Right atrium auricular region (tissue), 2 donors: Measurements from ENCODE around the gene C1QTNF5. TPM values are rescaled to one million over a fixed set of nuclear protein-coding genes. Genes with fewer than 3 reads are reported as not detected.

ENCODE experiments used
- DNase-seq: peaks from one replicate; pipeline ENCODE4 v3.0.0-alpha.2; 2019; ENCODE audit warnings: low spot score
- H3K27ac ChIP-seq, 2 donors: fragments of 200-600 bp; sonication (generic); 1 replicate in 1 of 2; 2 replicates in 1 of 2; pipeline ENCODE4 v1.5.1; 2016 to 2019
- H3K27me3 ChIP-seq, 2 donors: fragments of 200-600 bp; sonication (generic); one replicate each; pipeline versions ENCODE4 v1.5.1 to v1.6.0; 2017 to 2019
- H3K36me3 ChIP-seq: fragments of 200-600 bp; sonication (generic); one replicate; pipeline ENCODE4 v1.5.1; 2016
- H3K4me1 ChIP-seq, 2 donors: fragments of 200-600 bp; sonication (generic); one replicate each; pipeline versions ENCODE4 v1.5.1 to v1.6.0; 2017 to 2019
- H3K4me3 ChIP-seq, 2 donors: fragments of 200-600 bp; sonication (generic); 1 replicate in 1 of 2; 2 replicates in 1 of 2; pipeline ENCODE4 v1.5.1; 2017 to 2019; ENCODE audit warnings: mild to moderate bottlenecking in 1 of 2, moderate library complexity in 1 of 2
- H3K9me3 ChIP-seq, 2 donors: fragments of 200-600 bp; sonication (generic); one replicate each; pipeline ENCODE4 v1.5.1; 2019
- total RNA-seq, 2 donors: library from RNA; depleted of rRNA; stranded (reverse); fragments of >200 nt; gene quantifications; one replicate each; pipeline ENCODE4 v1.1.0, GENCODE V29; 2016
- TF ChIP-seq, protein P1 (sequence below), 2 donors: fragments of 200-600 bp; sonication (generic); IDR thresholded peaks; one replicate each; pipeline ENCODE4 v1.5.1; 2019; ENCODE audit warnings: antibody characterized with exemption in 2 of 2

The C1QTNF5 gene
- total RNA-seq, 2 donors from 2014 or later, result 41.4 to 47.4 TPM

DNA sequence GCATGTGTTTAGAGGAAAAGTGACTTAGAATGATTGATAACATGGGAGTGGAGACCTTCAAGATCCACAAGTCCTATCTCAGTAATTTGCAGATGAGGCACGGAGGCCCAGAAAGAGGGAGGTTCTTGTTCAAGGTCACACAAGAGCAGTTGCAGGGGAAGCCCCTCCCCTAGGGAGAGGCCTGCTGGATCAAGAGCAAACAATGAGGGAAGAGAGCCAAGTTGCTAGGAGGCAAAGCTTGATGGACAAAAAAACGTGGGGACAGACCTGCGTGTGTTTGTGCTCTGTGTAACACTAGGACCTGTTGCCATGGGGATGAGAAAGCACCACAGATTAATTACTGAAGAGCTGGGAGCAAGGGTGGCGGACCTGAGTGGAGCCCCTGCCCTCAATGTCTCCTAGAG lies 12.2 kb upstream of the C1QTNF5 start:
- Histone ChIP-seq H3K36me3 (peaks cover 10% of the 10 kb centered on the region), H3K4me3 (no peak overlapping the region), H3K9me3 (no peaks in the 10 kb centered on the region), H3K27me3 (no peaks in the 10 kb centered on the region), H3K27ac (peak overlapping the region; percentile 60 to 67), H3K4me1 (peaks cover 0 to 41% of the 10 kb centered on the region in 2 donors)
- no peak for DNase-seq
- TF ChIP-seq, protein P1, sequence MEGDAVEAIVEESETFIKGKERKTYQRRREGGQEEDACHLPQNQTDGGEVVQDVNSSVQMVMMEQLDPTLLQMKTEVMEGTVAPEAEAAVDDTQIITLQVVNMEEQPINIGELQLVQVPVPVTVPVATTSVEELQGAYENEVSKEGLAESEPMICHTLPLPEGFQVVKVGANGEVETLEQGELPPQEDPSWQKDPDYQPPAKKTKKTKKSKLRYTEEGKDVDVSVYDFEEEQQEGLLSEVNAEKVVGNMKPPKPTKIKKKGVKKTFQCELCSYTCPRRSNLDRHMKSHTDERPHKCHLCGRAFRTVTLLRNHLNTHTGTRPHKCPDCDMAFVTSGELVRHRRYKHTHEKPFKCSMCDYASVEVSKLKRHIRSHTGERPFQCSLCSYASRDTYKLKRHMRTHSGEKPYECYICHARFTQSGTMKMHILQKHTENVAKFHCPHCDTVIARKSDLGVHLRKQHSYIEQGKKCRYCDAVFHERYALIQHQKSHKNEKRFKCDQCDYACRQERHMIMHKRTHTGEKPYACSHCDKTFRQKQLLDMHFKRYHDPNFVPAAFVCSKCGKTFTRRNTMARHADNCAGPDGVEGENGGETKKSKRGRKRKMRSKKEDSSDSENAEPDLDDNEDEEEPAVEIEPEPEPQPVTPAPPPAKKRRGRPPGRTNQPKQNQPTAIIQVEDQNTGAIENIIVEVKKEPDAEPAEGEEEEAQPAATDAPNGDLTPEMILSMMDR (IDR thresholded peaks at IDR 0.05), result no peak

DNA sequence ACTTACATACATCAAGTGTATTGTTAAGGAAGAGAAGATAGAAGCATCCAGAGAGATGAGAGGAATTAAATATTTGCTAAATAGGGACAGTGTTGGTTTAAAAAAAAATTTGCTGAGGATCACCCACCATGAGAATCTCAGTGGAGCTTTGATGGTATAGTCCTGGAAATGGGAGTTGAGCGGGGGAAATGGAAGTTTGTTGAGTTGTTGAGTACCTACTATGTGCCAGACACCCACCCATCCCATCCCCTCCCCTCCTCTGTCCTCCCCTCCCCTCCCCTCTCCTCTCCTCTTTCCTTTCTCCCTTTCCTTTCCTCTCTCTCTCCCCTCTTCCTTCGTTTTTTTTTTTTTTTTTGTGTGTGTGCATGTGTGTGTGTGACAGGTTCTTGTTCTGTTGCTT lies 10.5 kb upstream of the C1QTNF5 start:
- no peaks in the 10 kb centered on the region for H3K9me3 ChIP-seq
- no peaks in the 10 kb centered on the region for H3K27me3 ChIP-seq
- no peak overlapping the region for H3K4me3 ChIP-seq
- no peaks in the 10 kb centered on the region for H3K36me3 ChIP-seq
- peaks cover 0 to 25% of the 10 kb centered on the region in 2 donors for H3K4me1 ChIP-seq
- TF ChIP-seq, protein P1 (IDR thresholded peaks at IDR 0.05), result no peak
- no peak for DNase-seq
- H3K27ac ChIP-seq, result no peak overlapping the region

DNA sequence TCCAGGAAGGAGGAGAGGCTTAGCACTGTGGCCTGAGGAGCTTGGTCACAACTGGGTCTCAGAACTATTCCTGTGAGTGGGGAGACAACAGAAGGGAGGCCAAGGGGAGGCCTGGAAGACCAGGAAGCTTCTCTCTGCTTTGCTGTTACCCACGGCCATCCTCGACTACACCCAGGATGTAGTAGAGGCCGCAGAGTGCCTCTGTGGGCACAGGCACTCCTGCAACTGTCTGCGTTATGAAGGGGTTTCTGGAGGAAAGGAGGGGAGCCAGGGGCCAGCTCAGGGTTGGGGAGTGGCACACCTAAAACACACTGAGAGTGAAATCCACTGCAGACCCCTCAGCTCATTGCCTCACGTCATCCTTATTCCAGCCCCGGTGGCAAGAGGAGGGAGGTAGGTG lies 9.6 kb upstream of the C1QTNF5 start:
- no peak overlapping the region for H3K4me3 ChIP-seq
- TF ChIP-seq, protein P1 (IDR thresholded peaks at IDR 0.05), result no peak
- no peak for DNase-seq
- no peaks in the 10 kb centered on the region for H3K36me3 ChIP-seq
- H3K27ac ChIP-seq, result no peak overlapping the region
- H3K4me1 ChIP-seq, result peaks cover 0 to 15% of the 10 kb centered on the region in 2 donors
- H3K27me3 ChIP-seq, result no peaks in the 10 kb centered on the region
- H3K9me3 ChIP-seq, result no peaks in the 10 kb centered on the region

DNA sequence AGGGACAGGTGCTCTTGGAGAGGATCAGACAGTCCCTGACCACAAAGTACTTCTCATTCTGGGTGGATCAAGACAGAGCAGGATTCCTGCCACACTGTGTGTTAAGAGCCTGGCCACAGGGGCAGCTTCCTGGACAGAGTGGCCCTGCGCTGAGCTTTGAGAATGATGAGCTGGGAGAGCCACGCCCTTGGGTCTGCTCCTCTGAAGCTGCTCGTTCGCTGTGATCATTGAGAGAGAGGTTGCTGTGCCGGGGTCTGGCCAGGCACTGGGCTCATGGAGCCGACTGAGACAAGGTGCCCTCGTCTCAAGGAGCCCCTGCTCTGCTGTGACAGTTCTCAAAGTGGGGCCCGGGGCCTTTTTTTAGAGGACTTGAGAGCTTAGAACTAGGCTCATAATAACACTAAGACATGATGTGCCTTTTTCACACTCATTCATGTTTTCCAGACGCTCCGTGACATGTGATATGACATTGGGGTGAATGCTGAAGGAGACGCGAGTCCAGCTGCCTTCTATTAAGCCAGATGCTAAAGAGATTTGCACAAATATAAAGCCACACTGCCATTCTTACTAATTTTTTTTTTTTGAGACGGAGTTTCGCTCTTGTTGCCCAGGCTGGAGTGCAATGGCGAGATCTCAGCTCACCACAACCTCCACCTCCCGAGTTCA lies 7.4 kb upstream of the C1QTNF5 start:
- H3K27me3 ChIP-seq, result no peaks in the 10 kb centered on the region
- peaks cover 0 to 7% of the 10 kb centered on the region in 2 donors for H3K4me1 ChIP-seq
- no peak overlapping the region for H3K4me3 ChIP-seq
- H3K9me3 ChIP-seq, result no peaks in the 10 kb centered on the region
- no peak overlapping the region for H3K27ac ChIP-seq
- no peaks in the 10 kb centered on the region for H3K36me3 ChIP-seq
- TF ChIP-seq, protein P1 (IDR thresholded peaks at IDR 0.05), result no peak
- no peak for DNase-seq

DNA sequence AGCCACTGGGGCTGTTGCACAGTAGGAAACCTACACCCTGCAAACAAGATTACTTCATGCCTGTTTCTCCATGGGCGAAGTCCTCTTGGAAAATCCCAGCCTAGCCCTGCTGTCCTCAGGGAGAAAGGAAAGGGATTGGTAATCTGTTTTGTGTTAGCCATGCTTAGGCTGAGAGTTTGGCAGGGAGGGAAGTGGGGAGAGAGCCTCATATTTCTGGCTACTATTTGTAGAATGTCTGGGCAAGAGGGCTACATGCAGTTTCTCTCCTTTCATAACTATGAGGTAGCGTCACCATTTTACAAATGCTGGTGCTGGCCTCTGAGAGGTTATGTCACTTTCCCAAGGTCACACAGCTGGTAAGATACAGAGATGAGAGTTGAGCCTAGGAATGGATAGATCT lies 6.6 kb upstream of the C1QTNF5 start:
- Histone ChIP-seq H3K36me3 (no peaks in the 10 kb centered on the region), H3K27me3 (no peaks in the 10 kb centered on the region), H3K4me1 (no peaks in the 10 kb centered on the region), H3K9me3 (no peaks in the 10 kb centered on the region), H3K4me3 (no peak overlapping the region), H3K27ac (no peak overlapping the region)
- TF ChIP-seq, protein P1 (IDR thresholded peaks at IDR 0.05), result no peak
- DNase-seq, result no peak

DNA sequence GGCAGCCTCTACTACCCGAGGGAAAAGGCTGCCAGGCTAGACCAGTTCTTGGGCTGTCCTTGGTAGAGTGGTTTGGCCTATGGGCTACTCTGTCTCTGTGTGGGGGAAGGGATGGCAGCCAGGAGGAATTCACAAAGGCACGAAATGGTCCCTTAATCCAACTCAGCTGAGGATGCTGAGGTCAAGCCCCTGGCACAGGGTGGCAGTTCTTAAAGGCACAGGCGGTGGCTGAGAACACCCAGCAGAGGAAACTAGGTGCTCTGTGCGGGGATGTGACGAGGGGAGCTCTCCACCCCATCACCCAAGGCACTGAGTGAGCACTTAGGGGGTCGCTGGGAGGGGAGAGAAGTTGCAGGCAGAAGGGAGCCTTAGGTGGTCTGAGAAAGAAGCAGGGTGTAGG lies 5.9 kb upstream of the C1QTNF5 start, which contains the start of gene MFRP:
MFRP (minus strand) TSS at position 101 of the 400 bp plus-strand sequence. CDS start 192 bp downstream, outside the sequence.
- DNase-seq, result no peak
- Histone ChIP-seq H3K4me1 (peaks cover 0 to 2% of the 10 kb centered on the region in 2 donors), H3K27ac (no peak within 1 kb of the TSS), H3K4me3 (no peak within 1 kb of the TSS), H3K27me3 (no peaks in the 10 kb centered on the region), H3K36me3 (no peaks in the 10 kb centered on the region), H3K9me3 (no peaks in the 10 kb centered on the region)
- TF ChIP-seq, protein P1 (IDR thresholded peaks at IDR 0.05), result no peak
